ENCODE data around the gene RGS19.

GRCh38 chr20:64084685-64085152, 5.4 kb upstream of the RGS19 start:
- TF ChIP-seq POLR2A (IDR thresholded peaks at IDR 0.05; ENCODE audit: low read depth, low read length) (no peak), POLR2AphosphoS5 (IDR thresholded peaks at IDR 0.05; ENCODE audit: low read depth, low read length) (no peak)
